Measurements from ENCODE around the gene PTPRU.

PTPRU gene

DNA sequence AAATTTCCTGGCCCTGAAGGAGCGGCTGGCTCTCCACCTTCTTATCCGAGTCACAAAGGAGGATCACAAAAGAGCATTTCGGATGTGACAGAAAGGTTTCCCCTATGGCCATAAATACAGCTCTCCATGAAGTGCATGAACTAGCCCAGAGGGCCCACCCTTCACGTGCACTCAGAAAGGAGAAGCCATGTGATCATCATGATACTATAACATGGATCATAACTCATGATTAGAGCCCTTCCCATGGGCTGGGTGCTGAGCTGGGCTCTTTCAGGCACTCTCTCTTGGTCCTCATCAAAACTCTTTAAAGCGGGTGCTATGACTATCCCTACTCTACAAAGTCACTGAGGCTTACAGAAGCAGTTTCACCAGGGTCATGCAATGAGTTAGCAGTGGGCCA is 135.0 kb downstream of the PTPRU start:
- DNase-seq: no peak

DNA sequence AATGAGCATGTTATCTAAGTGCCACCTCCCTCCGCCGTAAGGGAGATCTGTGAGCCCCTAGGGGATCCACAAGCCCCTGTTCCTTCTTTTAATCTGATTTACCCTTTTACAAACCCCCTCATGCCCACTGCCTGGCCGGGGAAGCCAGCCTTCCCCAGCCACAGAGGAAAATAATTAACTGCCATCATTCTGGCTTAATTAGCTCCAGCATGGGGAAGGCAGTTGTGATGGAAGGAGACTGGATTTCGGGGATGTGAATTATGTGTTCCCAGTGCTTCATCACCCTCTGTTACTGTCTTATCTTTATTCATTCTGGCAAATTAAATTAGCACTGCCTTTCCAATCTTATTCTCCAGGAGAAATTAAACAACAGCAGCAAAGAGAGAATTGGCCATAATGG is 135.8 kb downstream of the PTPRU start:
- DNase-seq: no peak

Data from T-helper 1 cell (primary cell).